ENCODE measurements around the gene TTF1. TPM values are rescaled to one million over a fixed set of nuclear protein-coding genes. Genes with fewer than 3 reads are reported as not detected.
A peak's percentile ranks its signal among the peaks of the same experiment; 100 is the strongest.
"Not testable (repeated sequence)": the region's sequence is repeated elsewhere in the genome, so short reads cannot be mapped to it uniquely, and the experiment has no call there.

Gene TTF1
- total and polyA plus RNA-seq, 2 of the 13 experiments (the other 11 are each of a cell fraction or from before 2014, with no cell fraction given) = 3.4 to 9.8 TPM

DNA sequence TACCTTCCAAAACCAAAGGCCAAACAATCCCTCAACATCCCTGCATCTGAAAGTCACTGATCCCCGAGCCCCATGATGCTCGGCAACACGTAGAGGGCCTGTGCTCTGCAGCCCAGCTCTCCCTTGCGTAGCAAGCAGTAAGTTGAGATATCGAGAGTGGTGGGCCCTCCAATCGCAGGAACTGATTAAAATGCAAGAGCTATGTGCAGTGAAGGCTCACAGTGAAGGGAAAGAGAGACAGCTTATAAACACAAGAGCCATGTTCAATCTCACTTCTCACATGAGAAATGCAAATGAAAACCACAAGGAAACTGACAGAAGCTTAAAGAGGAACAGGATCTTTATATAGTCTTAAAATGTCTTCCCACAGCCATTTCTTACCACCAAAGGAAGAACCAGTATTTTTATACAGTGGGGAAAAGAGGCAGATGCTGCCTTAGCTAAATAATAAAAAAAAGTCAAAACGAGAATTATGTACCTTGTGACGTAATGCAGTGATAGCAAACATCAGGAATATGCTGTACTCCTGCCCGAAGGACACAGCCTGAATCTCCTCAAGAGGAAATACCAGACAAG lies 24.6 kb downstream of the TTF1 start:
- Histone ChIP-seq H3K9ac (ENCODE audit: insufficient read depth, low read depth, low read length) (no peak overlapping the region), H3K27me3 (ENCODE audit: control insufficient read depth in 1 of 2, insufficient read depth in 2 of 2, low read length in 2 of 2) (no peaks in the 10 kb centered on the region), H3K36me3 (replicated peaks in 1 of 2; ENCODE audit: control insufficient read depth in 1 of 2, insufficient read depth in 2 of 2, low read length in 2 of 2) (peaks cover 20 to 41% of the 10 kb centered on the region in 2 experiments; a peak in 4 of 5 replicates), H3K9me3 (ENCODE audit: low read length) (no peaks in the 10 kb centered on the region), H3K27ac (ENCODE audit: extremely low read length, insufficient read depth, low read length) (no peak overlapping the region), H4K20me1 (ENCODE audit: insufficient read depth, low read length) (no peaks in the 10 kb centered on the region), H3K79me2 (ENCODE audit: insufficient read depth, low read length) (no peaks in the 10 kb centered on the region), H2AFZ (ENCODE audit: low read length) (no peak overlapping the region), H3K4me2 (ENCODE audit: low read depth, low read length) (no peak overlapping the region), H3K4me3 (replicated peaks in 1 of 3; ENCODE audit: insufficient read depth in 1 of 3, low read depth in 2 of 3, low read length in 3 of 3) (no peak overlapping the region), H3K4me1 (ENCODE audit: insufficient read depth, low read length) (no peaks in the 10 kb centered on the region)
- WGBS (ENCODE audit: low lambda C conversion rate) = 94% methylated on average over 9 of the region's 9 CpGs
- ATAC-seq = no peak
- FAIRE-seq = no peak
- intact Hi-C loops (cut with micrococcal nuclease; ENCODE audit: unreplicated experiment) = no loop called here
- ChIA-PET POLR2A (no interaction called here), CTCF (ENCODE audit: low intra/inter-chr PET ratio, low total read pairs) (no interaction called here)
- BruUV-seq (replicated peaks) = no TSS peak
- no peak for TF ChIP-seq ZNF441 (CRISPR knock-in tag; IDR thresholded peaks at IDR 0.05; ENCODE audit: borderline replicate concordance)
- TF ChIP-seq ZKSCAN5 (CRISPR knock-in tag; IDR thresholded peaks at IDR 0.05) = no peak
- no peak for TF ChIP-seq NFE2 (CRISPR knock-in tag; IDR thresholded peaks at IDR 0.05)
- TF ChIP-seq PCBP1 (IDR thresholded peaks at IDR 0.05; ENCODE audit: borderline replicate concordance, low read depth, low read length) = no peak
- no peak for TF ChIP-seq JUN (CRISPR knock-in tag; IDR thresholded peaks at IDR 0.05)
- no peak for TF ChIP-seq KAT2B (IDR thresholded peaks at IDR 0.05; ENCODE audit: borderline replicate concordance, low read depth, low read length)
- TF ChIP-seq HNRNPUL1 (IDR thresholded peaks at IDR 0.05; ENCODE audit: low read depth, low read length) = no peak
- in situ Hi-C loops (cut with HindIII; ENCODE audit: extremely low pct_ligation_motif_present, low pct_unique_long_range_greater_than_20kb) = no loop called here
- DNase-seq (ENCODE audit: low spot score) = no peak

GRCh38 chr9:132378416-132378815 lies 28.2 kb downstream of the TTF1 start:
- BruUV-seq (replicated peaks); H3K4me3 ChIP-seq (replicated peaks in 1 of 3; ENCODE audit: insufficient read depth in 1 of 3, low read depth in 2 of 3, low read length in 3 of 3); H3K9me3 ChIP-seq (ENCODE audit: low read length); DNase-seq (ENCODE audit: low spot score); FAIRE-seq; in situ Hi-C loops (cut with HindIII; ENCODE audit: extremely low pct_ligation_motif_present, low pct_unique_long_range_greater_than_20kb); H2AFZ ChIP-seq (ENCODE audit: low read length); H3K27ac ChIP-seq (ENCODE audit: extremely low read length, insufficient read depth, low read length); H3K79me2 ChIP-seq (ENCODE audit: insufficient read depth, low read length); intact Hi-C loops (cut with micrococcal nuclease; ENCODE audit: unreplicated experiment); H3K9ac ChIP-seq (ENCODE audit: insufficient read depth, low read depth, low read length); H3K27me3 ChIP-seq (ENCODE audit: control insufficient read depth in 1 of 2, insufficient read depth in 2 of 2, low read length in 2 of 2); POLR2A ChIA-PET; ATAC-seq; H3K4me1 ChIP-seq (ENCODE audit: insufficient read depth, low read length); H3K4me2 ChIP-seq (ENCODE audit: low read depth, low read length); H4K20me1 ChIP-seq (ENCODE audit: insufficient read depth, low read length); CTCF ChIA-PET (ENCODE audit: low intra/inter-chr PET ratio, low total read pairs): not testable (repeated sequence)
- H3K36me3 ChIP-seq (replicated peaks in 1 of 2; ENCODE audit: control insufficient read depth in 1 of 2, insufficient read depth in 2 of 2, low read length in 2 of 2) = peaks cover 14 to 31% of the 10 kb centered on the region in 2 experiments; a peak in 4 of 5 replicates
- WGBS (ENCODE audit: low lambda C conversion rate) = 94% methylated on average over 3 of the region's 3 CpGs
- TF ChIP-seq, protein P1, sequence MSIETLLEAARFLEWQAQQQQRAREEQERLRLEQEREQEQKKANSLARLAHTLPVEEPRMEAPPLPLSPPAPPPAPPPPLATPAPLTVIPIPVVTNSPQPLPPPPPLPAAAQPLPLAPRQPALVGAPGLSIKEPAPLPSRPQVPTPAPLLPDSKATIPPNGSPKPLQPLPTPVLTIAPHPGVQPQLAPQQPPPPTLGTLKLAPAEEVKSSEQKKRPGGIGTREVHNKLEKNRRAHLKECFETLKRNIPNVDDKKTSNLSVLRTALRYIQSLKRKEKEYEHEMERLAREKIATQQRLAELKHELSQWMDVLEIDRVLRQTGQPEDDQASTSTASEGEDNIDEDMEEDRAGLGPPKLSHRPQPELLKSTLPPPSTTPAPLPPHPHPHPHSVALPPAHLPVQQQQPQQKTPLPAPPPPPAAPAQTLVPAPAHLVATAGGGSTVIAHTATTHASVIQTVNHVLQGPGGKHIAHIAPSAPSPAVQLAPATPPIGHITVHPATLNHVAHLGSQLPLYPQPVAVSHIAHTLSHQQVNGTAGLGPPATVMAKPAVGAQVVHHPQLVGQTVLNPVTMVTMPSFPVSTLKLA (IDR thresholded peaks at IDR 0.05) = peak; percentile 87

Measured in HepG2 (cell line).